IPS-NIHi7 (cell line): Measurements from ENCODE around the gene SIGLEC9.

Source experiments
- DNase-seq: peaks from one replicate; pipeline ENCODE4 v3.0.0; 2012; ENCODE audit warnings: mixed read lengths; ENCODE audit errors: extremely low spot score

SIGLEC9 gene

GRCh38 chr19:51097166-51097738 is 27.5 kb upstream of the SIGLEC9 start:
- DNase-seq, result peak; percentile 73

DNA sequence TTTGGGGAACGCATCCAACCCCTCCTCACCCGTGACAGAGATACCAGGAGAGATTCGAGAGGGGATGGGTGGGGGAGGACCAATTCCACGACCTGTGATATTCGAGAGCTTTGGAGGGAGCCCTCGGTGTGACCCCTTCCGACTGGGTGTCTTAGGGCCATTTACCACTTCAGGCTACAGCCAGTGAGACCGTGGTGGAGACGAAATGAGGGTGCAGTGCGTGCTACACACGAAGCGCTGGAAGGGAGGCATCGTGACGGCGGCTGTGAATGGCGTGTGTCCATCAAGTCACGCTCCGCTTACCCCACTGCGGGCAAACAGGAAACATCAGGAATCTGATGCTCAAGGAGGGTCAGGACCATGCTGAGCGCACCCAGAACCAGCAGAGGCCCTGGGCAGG is 26.9 kb upstream of the SIGLEC9 start:
- no peak for DNase-seq

DNA sequence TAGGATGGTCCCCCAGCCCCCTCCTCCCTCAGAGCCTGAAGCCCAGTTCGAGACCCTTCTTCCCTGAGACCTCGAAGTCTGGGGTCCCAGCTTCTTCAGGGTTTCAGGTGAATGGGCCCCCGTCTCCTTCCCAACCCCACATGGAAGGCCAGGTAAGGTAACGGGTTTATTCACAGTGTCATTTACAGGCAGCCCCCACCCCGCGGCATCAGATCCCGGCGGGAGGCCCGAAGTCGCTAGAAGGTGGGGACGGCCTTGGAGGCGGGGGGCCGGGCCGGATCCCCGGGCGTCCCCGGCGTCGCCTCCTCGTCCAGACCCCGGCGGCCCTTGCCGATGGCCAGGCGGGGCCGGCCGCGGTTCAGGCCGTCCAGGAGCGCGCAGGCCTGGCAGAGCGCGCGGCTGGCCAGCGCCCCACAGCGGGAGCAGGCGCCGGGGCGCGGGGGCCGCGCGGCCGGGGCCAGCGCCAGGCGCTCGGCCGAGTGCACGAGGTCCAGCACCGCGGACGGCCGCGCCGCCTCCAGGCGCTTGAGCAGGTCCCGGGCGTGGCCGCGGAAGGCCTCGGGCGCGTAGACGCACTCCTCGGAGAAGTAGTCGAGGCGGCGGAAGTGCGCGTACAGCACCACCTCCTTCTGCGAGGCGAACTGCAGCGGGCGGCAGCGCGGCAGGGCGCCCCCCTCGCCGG is 26.2 kb upstream of the SIGLEC9 start:
- peak; percentile 63 for DNase-seq

DNA sequence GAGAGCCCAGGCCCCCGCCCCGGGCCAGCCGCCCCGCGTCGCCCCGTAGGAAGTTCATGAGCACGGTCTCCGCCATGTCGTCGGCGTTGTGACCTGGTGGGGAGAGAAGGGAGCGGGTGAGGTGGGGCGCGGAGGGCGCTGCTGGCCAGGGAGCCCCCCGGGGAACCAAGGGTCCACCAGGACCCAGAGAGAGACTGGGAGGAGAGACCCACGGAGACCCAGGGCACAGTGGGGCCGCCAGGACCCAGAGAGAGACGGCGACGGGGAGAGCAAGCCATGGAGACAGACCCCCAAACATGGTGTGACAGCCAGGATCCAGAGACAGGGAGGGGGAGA is 25.7 kb upstream of the SIGLEC9 start:
- DNase-seq, result no peak

DNA sequence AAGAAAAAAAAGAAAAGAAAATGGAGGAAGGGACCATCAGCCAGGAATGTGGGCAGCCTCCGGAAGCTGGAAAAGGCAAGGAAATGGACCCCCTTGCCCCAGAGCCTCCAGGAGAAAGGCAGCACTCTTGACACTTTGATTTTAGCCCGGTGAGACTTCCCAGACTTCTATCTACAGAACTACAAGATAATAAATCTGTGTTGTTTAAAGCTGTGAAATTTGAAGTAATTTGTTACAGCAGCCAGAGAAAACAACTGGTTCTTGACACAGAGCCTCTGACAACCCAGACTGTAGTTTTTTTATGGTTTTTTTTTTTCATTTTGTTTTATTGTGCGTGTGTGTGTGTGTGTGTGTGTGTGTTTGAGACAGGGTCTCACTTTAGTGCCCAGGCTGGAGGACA is 24.1 kb upstream of the SIGLEC9 start:
- DNase-seq, result no peak

- no peak for DNase-seq
These were observed 23.4 kb upstream of the SIGLEC9 start for GRCh38 chr19:51101171-51101865.

DNA sequence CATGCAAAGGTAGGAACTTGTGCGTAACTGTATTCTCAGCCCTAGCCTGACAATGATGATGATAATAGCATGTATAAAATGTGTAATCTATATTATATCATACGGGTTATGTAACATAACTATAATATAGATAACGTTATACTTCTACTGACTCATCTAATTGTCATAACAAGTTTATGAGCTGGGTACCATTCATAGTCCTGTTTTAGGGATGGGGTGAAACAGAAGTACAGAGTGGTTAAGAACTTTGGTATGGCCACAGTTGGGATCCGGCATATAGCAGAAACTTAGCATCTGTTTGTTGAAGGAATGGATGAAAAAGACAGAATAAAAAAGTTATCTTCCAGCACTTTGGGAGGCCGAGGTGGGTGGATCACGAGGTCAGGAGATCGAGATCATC is 21.7 kb upstream of the SIGLEC9 start:
- DNase-seq, result no peak

GRCh38 chr19:51103926-51104341 is 20.8 kb upstream of the SIGLEC9 start:
- no peak for DNase-seq

GRCh38 chr19:51107406-51108065 is 17.2 kb upstream of the SIGLEC9 start:
- no peak for DNase-seq

DNA sequence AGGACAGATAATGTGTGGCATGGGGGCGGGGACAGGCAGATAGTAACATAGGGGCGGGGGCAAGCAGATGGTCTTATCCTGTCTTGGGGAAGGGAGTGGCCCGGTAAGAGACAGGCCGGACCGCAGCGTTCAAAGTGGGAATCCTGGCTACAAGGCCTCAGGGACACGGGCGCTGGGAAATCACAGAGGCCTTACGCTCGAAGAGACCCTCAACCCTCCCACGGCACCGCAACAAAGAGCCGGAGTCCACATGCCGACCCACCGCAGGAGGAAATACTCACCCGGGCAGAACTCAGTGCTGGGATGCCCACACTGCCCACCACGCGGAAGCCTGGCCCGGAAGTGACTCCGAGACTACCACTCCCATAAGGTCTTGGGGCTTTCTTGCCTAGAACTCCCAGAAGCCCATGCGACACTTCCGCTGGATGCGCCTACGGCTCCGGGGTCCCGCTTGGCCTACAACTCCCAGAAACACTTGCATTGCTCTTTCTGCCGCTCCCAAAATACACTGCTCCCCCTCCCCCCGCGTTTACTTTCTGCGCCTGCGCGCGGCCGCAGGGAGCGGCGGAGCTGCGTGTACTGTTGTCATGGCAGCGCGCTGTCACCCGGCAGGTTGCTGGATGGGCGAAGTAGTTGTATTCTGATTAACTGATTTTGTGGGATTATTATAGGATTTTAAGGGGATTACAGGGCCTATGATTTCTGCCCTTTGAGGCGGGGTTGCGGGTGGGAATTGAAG is 16.5 kb upstream of the SIGLEC9 start, which contains the start of gene CTU1:
Gene CTU1, minus strand, starts transcription at position 344 of the 739 bp plus-strand sequence. CDS start 3,840 bp downstream, outside the sequence.
- DNase-seq, result peak; percentile 97

GRCh38 chr19:51108805-51109146 is 15.9 kb upstream of the SIGLEC9 start:
- DNase-seq, result no peak

DNA sequence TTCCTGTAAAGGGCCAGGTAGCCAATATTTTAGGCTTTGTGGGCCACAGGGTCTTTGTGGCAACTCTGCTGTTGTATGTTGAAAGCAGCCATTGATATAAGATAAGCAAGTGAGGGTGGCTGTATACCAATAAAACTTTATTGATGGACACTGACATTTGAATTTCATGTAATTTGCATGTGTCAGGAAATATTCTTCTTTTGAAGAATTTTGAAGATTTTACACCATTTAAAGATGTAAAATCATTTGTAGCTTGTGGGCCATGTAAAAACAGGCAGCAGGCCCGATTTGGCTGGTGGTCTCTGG is 14.1 kb upstream of the SIGLEC9 start:
- no peak for DNase-seq

GRCh38 chr19:51111606-51112005 is 13.1 kb upstream of the SIGLEC9 start:
- DNase-seq, result peak; percentile 46

DNA sequence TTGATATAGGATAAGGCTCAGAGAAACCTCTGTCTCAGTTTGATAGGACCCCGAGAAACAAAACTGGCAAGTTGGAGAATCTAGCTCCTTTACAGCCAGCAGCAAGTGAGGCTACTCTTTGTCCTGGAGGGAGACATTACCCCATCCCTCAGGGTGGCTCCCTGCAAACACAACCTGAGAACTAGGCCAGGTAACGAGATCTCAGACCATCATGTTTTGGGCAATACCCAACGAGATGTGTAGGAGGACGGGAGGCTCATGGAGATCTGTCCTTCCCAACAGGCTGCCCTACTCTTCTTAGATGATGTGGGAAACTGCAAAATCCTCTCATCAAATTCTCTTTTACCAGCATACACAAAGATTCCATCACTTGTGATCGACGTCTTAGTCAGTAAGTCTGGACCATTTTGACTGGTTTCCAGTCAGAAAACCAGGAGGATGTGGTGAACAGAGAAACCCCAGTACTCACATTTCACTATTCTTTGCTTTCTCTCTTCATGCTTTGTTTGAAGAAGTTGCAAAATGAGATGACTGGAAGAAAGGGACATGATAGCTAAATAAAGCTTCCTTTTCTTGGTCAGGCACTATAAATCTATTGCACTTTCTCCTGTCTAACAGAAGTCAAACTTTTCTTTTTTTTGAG is 10.5 kb upstream of the SIGLEC9 start:
- no peak for DNase-seq

GRCh38 chr19:51116736-51117286 is 7.9 kb upstream of the SIGLEC9 start:
- DNase-seq, result no peak

DNA sequence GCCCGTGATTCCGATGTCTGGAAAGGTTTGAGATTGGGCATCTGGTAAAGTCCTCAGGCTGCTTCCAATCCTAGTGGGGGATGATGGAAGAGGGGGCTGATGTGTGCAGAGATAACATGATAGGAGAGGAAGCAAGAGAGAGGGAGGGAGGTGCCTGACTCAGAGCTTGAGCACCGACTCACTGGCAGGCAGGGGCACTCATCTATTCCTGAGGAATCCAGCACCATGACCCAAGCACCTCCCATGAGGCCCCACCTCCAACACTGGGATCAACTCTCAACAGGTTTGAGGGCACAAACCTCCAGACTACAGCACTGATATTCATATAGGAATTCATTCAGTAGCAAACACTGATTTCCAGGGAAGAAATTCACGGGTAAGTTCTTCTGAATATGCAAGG is 5.6 kb upstream of the SIGLEC9 start:
- no peak for DNase-seq

DNA sequence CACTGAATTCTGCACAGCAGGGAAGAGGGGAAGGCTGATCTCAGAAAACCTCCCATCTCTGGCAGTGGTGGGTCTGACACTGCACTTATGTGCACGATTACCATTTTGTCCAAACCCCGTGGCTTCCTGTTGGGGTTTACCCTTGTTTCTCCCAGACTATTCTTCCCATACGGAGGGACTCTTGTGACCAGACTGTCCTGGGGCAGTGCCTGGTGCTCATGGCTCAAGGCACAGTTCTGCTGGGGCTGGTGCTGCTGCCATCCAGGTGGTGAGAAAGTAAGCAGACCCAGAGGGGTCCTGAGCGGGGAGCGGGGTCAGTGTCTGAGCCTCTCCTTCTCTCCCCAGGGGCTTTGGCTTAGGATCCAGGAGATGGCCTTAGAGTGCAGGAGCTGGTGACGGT is 5.1 kb upstream of the SIGLEC9 start:
- no peak for DNase-seq

- DNase-seq, result no peak
These were observed 4.5 kb upstream of the SIGLEC9 start for GRCh38 chr19:51120160-51120559.

- DNase-seq, result no peak
These were observed 3.4 kb upstream of the SIGLEC9 start for GRCh38 chr19:51121257-51121656.

GRCh38 chr19:51122112-51122981 is 2.4 kb upstream of the SIGLEC9 start:
- no peak for DNase-seq
